GM23338 (cell line): ENCODE data around the gene BMPR1B. TPM values are rescaled to one million over a fixed set of nuclear protein-coding genes. Genes with fewer than 3 reads are reported as not detected.

ENCODE experiments used
- ATAC-seq: fragments of 200-7000 bp; cut with Tn5 transposase; 3 replicates; pipeline ENCODE4 v1.9.1; 2020
- DNase-seq: peaks from one replicate; pipeline ENCODE4 v3.0.0-alpha.2; 2015; ENCODE audit warnings: low spot score
- H2AFZ ChIP-seq: fragments of 200-600 bp; sonication (generic); 2 replicates; pipeline ENCODE4 v1.8.0; 2016; ENCODE audit warnings: antibody characterized with exemption, mild to moderate bottlenecking, moderate library complexity
- H3F3A ChIP-seq: fragments of 200-600 bp; sonication (generic); replicated peaks from 2 replicates; pipeline ENCODE4 v1.8.0; 2017; ENCODE audit warnings: antibody characterized with exemption, mixed run types, low read depth
- H3K27ac ChIP-seq: fragments of 200-600 bp; sonication (generic); 2 replicates; pipeline ENCODE4 v1.6.1; 2016; ENCODE audit warnings: low read depth
- H3K27me3 ChIP-seq: fragments of 200-600 bp; sonication (generic); 2 replicates; pipeline ENCODE4 v1.8.0; 2016; ENCODE audit warnings: mild to moderate bottlenecking, mixed run types, moderate library complexity; ENCODE audit not compliant: insufficient read depth
- H3K36me3 ChIP-seq: fragments of 200-600 bp; sonication (generic); 2 replicates; pipeline ENCODE4 v1.8.0; 2016; ENCODE audit warnings: mild to moderate bottlenecking; ENCODE audit not compliant: insufficient read depth
- H3K4me1 ChIP-seq: fragments of 200-600 bp; sonication (generic); 2 replicates; pipeline ENCODE4 v1.8.0; 2016; ENCODE audit warnings: mild to moderate bottlenecking, moderate library complexity; ENCODE audit not compliant: insufficient read depth
- H3K4me2 ChIP-seq: fragments of 200-600 bp; sonication (generic); 2 replicates; pipeline ENCODE4 v1.7.1; 2017; ENCODE audit warnings: mixed run types
- H3K4me3 ChIP-seq: fragments of 200-600 bp; sonication (generic); 2 replicates; pipeline ENCODE4 v1.6.1; 2016; ENCODE audit warnings: mixed run types
- H3K79me2 ChIP-seq: fragments of 200-600 bp; sonication (generic); replicated peaks from 2 replicates; pipeline ENCODE4 v1.8.0; 2017; ENCODE audit warnings: mild to moderate bottlenecking; ENCODE audit not compliant: insufficient read depth
- H3K9me2 ChIP-seq: fragments of 200-600 bp; sonication (generic); 2 replicates; pipeline ENCODE4 v1.8.0; 2017; ENCODE audit not compliant: insufficient read depth
- H4K20me1 ChIP-seq: fragments of 200-600 bp; sonication (generic); replicated peaks from 2 replicates; pipeline ENCODE4 v1.8.0; 2017; ENCODE audit warnings: mild to moderate bottlenecking; ENCODE audit not compliant: insufficient read depth
- H3K27ac Mint-ChIP-seq: 2 replicates; pipeline ENCODE4 v1.8.0; 2020; ENCODE audit warnings: inconsistent platforms, mild to moderate bottlenecking, moderate library complexity, mixed read lengths
- H3K27me3 Mint-ChIP-seq: 3 replicates; pipeline ENCODE4 v1.8.0; 2022; ENCODE audit warnings: low read depth, mild to moderate bottlenecking, moderate library complexity, mixed read lengths, inconsistent platforms; ENCODE audit not compliant: insufficient read depth, poor library complexity
- H3K36me3 Mint-ChIP-seq: 3 replicates; pipeline ENCODE4 v1.8.0; 2021; ENCODE audit warnings: low read depth, mild to moderate bottlenecking, inconsistent platforms, moderate library complexity, mixed read lengths
- H3K4me1 Mint-ChIP-seq: 3 replicates; pipeline ENCODE4 v1.8.0; 2020; ENCODE audit warnings: mild to moderate bottlenecking, inconsistent platforms, mixed read lengths
- H3K4me3 Mint-ChIP-seq: 3 replicates; pipeline ENCODE4 v1.8.0; 2021; ENCODE audit warnings: moderate library complexity, mild to moderate bottlenecking, inconsistent platforms, mixed read lengths
- H3K9me3 Mint-ChIP-seq: 3 replicates; pipeline ENCODE4 v1.8.0; 2020; ENCODE audit warnings: moderate library complexity, mild to moderate bottlenecking, inconsistent platforms, mixed read lengths
- CREB1 ChIP-seq: fragments of 250-450 bp; sonication (Bioruptor Pico); IDR thresholded peaks from 2 replicates; pipeline ENCODE4 v1.5.0; 2020; ENCODE audit warnings: low read depth, mild to moderate bottlenecking, moderate library complexity
- CTCF ChIP-seq, 2 experiments: fragments of 200-600 bp in 1 of 2; sonication (generic) in 1 of 2; conservative IDR thresholded peaks; 2 replicates each; pipeline versions ENCODE4 v1.5.1 to v1.6.1; 2016 to 2017; ENCODE audit warnings: antibody characterized with exemption in 2 of 2, low read depth in 2 of 2, mild to moderate bottlenecking in 2 of 2, moderate library complexity in 1 of 2
- ETS1 ChIP-seq: IDR thresholded peaks from 2 replicates; pipeline ENCODE4 v1.6.1; 2016; ENCODE audit warnings: antibody characterized with exemption
- EZH2phosphoT487 ChIP-seq: fragments of 200-600 bp; sonication (generic); IDR thresholded peaks from one replicate; pipeline ENCODE4 v1.8.1; 2018; ENCODE audit warnings: antibody characterized with exemption; ENCODE audit not compliant: unreplicated experiment
- JUNB ChIP-seq: IDR thresholded peaks from one replicate; pipeline ENCODE4 v1.6.1; 2016; ENCODE audit warnings: antibody characterized with exemption; ENCODE audit not compliant: unreplicated experiment
- POLR2AphosphoS5 ChIP-seq: IDR thresholded peaks from 2 replicates; pipeline ENCODE4 v1.6.1; 2016; ENCODE audit warnings: antibody characterized with exemption, low read depth
- STAT1 ChIP-seq: IDR thresholded peaks from one replicate; pipeline ENCODE4 v1.6.1; 2016; ENCODE audit warnings: antibody characterized with exemption; ENCODE audit not compliant: unreplicated experiment
- ZNF331 ChIP-seq: fragments of 250-450 bp; sonication (Bioruptor Pico); IDR thresholded peaks from 2 replicates; pipeline ENCODE4 v1.5.0; 2020; ENCODE audit warnings: low read depth, mild to moderate bottlenecking, moderate library complexity
- ZNF462 ChIP-seq: fragments of 250-450 bp; sonication (Bioruptor Pico); IDR thresholded peaks from 2 replicates; pipeline ENCODE4 v1.5.0; 2020; ENCODE audit warnings: mild to moderate bottlenecking, moderate library complexity
- polyA plus RNA-seq: library from polyadenylated mRNA; unstranded; fragments of >200 nt; fragmentation: Nextera tagmentation; extraction: Ambion mirVana; gene quantifications from 2 replicates; pipeline ENCODE4 v1.2.1, GENCODE V29; 2016
- total RNA-seq: library from RNA; depleted of rRNA; stranded (reverse); fragments of >200 nt; shearing (Covaris generic); gene quantifications from 2 replicates; pipeline ENCODE4 v1.2.3, GENCODE V29; 2014

BMPR1B gene
- total and polyA plus RNA-seq, 2 experiments from 2014 or later, result 0.48 to 1.0 TPM

GRCh38 chr4:94890579-94890978, 132.8 kb downstream of the BMPR1B start (continued):
- no peak for TF ChIP-seq CTCF (conservative IDR thresholded peaks at IDR 0.05; ENCODE audit: low read depth in 2 of 2)
- no peak for TF ChIP-seq EZH2phosphoT487
- TF ChIP-seq JUNB, result no peak

GRCh38 chr4:94892051-94892450, 134.3 kb downstream of the BMPR1B start:
- Mint-ChIP-seq H3K4me3 (no peak overlapping the region), H3K36me3 (no peaks in the 10 kb centered on the region), H3K27me3 (no peaks in the 10 kb centered on the region), H3K4me1 (peaks cover 31% of the 10 kb centered on the region), H3K27ac (no peak overlapping the region), H3K9me3 (no peaks in the 10 kb centered on the region)
- Histone ChIP-seq H3K4me1 (peaks cover 29% of the 10 kb centered on the region), H3K4me3 (no peak overlapping the region), H3K36me3 (no peaks in the 10 kb centered on the region), H3K4me2 (no peak overlapping the region), H2AFZ (no peak overlapping the region), H3K27me3 (no peaks in the 10 kb centered on the region), H3K9me2 (no peaks in the 10 kb centered on the region), H3F3A (no peaks in the 10 kb centered on the region), H3K79me2 (no peaks in the 10 kb centered on the region), H3K27ac (no peak overlapping the region), H4K20me1 (no peaks in the 10 kb centered on the region)
- ATAC-seq, result no peak
- TF ChIP-seq EZH2phosphoT487 (no peak), CTCF (conservative IDR thresholded peaks at IDR 0.05; ENCODE audit: low read depth in 2 of 2) (peak in 1 of 2 experiments; percentile 26; a peak in 1 of 4 replicates)
- no peak for DNase-seq

GRCh38 chr4:94895081-94895480, 137.3 kb downstream of the BMPR1B start:
- Histone ChIP-seq H2AFZ (no peak overlapping the region), H3K9me2 (no peaks in the 10 kb centered on the region), H3K4me1 (peaks cover 13% of the 10 kb centered on the region), H3K79me2 (no peaks in the 10 kb centered on the region), H3K27me3 (no peaks in the 10 kb centered on the region), H3K4me2 (no peak overlapping the region), H3F3A (no peaks in the 10 kb centered on the region), H3K27ac (no peak overlapping the region), H3K36me3 (no peaks in the 10 kb centered on the region), H3K4me3 (no peak overlapping the region), H4K20me1 (no peaks in the 10 kb centered on the region)
- Mint-ChIP-seq H3K36me3 (no peaks in the 10 kb centered on the region), H3K9me3 (no peaks in the 10 kb centered on the region), H3K27me3 (no peaks in the 10 kb centered on the region), H3K4me3 (no peak overlapping the region), H3K4me1 (peaks cover 22% of the 10 kb centered on the region), H3K27ac (no peak overlapping the region)
- ATAC-seq (no peak), DNase-seq (no peak)
- no peak for TF ChIP-seq JUNB
- no peak for TF ChIP-seq CREB1 (CRISPR knock-in tag)
- no peak for TF ChIP-seq POLR2AphosphoS5
- no peak for TF ChIP-seq ZNF462
- no peak for TF ChIP-seq EZH2phosphoT487
- no peak for TF ChIP-seq ETS1
- TF ChIP-seq ZNF331 (CRISPR knock-in tag), result no peak
- no peak for TF ChIP-seq STAT1
